Left lung (tissue), 10 donors: ENCODE results near the gene CAB39. TPM values are rescaled to one million over a fixed set of nuclear protein-coding genes. Genes with fewer than 3 reads are reported as not detected.

Experiments
- ATAC-seq: fragments of 200-7000 bp; cut with Tn5 transposase; one replicate; pipeline ENCODE4 v1.9.1; 2020; ENCODE audit warnings: moderate library complexity
- DNase-seq, 4 donors: peaks; one replicate each; pipeline ENCODE4 v3.0.0-alpha.2; 2013 to 2020
- H3K27ac ChIP-seq, 2 donors: fragments of 200-600 bp; sonication (generic) in 1 of 2; one replicate each; pipeline versions ENCODE4 v1.5.0 to v1.8.0; 2020 to 2021
- H3K27me3 ChIP-seq, 2 donors: fragments of 200-600 bp; sonication (generic) in 1 of 2; one replicate each; pipeline versions ENCODE4 v1.5.0 to v1.8.0; 2020 to 2021
- H3K36me3 ChIP-seq, 2 donors: fragments of 200-600 bp; sonication (generic) in 1 of 2; one replicate each; pipeline versions ENCODE4 v1.5.0 to v1.8.0; 2020 to 2021
- H3K4me1 ChIP-seq, 2 donors: fragments of 200-600 bp; one replicate each; pipeline ENCODE4 v1.8.0; 2021
- H3K4me3 ChIP-seq, 2 donors: fragments of 200-600 bp; sonication (generic) in 1 of 2; one replicate each; pipeline versions ENCODE4 v1.5.0 to v1.8.0; 2020 to 2021; ENCODE audit warnings: mild to moderate bottlenecking in 1 of 2
- H3K9me3 ChIP-seq, 2 donors: fragments of 200-600 bp; sonication (generic) in 1 of 2; one replicate each; pipeline versions ENCODE4 v1.5.0 to v1.8.0; 2020 to 2021
- intact Hi-C, 2 donors: fragments of 100-400 bp; cut with DNase I; formaldehyde crosslinking; loops; one replicate each; pipeline versions ENCODE4 v1.11.2 to v1.14.2; 2022
- polyA plus RNA-seq, 6 donors: library from polyadenylated mRNA; unstranded; fragments of 120-200 nt; gene quantifications; one replicate each; pipeline ENCODE4 v1.2.1, GENCODE V29; 2013; ENCODE audit not compliant: insufficient read length in 6 of 6
- total RNA-seq, 2 donors: library from RNA; stranded (reverse); fragmentation: NEBNext Ultra II Directional; extraction: Animal tissue kit (Norgen Biotek cat#: 25700); gene quantifications; one replicate each; pipeline ENCODE4 v1.2.1, GENCODE V29; 2021
- TF ChIP-seq, protein P1 (sequence below), 2 donors: fragments of 200-600 bp; sonication (generic) in 1 of 2; IDR thresholded peaks; one replicate each; pipeline versions ENCODE4 v1.5.0 to v1.8.0; 2021; ENCODE audit warnings: antibody characterized with exemption in 2 of 2
- donor health status: DM: no; HTN: yes; CAD: no.
- donor health status: DM: no; HTN: no; CAD: no.

CAB39 gene
- total and polyA plus RNA-seq, 8 donors = 52.9 to 86.5 (median 63.3) TPM

DNA sequence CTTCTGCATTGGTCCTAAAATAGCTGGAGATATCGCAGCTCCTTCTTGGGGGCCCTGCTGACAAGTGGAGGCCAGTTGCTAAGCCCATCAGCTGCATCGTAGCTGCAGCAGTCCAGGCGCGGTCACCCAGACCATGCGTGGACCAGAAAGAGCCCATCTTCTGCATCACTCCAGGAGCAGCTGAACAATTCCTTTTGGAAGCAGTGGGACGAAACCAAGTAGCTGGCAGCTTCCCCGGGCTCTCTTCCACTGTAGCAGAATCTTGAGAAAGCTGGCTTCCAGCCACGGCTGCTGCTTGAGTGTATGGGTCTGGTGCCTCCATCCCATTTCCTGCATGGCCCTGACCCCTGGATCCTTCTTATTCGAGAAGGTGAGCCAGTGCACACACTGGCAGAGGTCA lies 22.2 kb upstream of the CAB39 start:
- ATAC-seq (peak; percentile 85), DNase-seq (peak in 3 of 4 donors; percentile 22 to 80 (median 75))

DNA sequence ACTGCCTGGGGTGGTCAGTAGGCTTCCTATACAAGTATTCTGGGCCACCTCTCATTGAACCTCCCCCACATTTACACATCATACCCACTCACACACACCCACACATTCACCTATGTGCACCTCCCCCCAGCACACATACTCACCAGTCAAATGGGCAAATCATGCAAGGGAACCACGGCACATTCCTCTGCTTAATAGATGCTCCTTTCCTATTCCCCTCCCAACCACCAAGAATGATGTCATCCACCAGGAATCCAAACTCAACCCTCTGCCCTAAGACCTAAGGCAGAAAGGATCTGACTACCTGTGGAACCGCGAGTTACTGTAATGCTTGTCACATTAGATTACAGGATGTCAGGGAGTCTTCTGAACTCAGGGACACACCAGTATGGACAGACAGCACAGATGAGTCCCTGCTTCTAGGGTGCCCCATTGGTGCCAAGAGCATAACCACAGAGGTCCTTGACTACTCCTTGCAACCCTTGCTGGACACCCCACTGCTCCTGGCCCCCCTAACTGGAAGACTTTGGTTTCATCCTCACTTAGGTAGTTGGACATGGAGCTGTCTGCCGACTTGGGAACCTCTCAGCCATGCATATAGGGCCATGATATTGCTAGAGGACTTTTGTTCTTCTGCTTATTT lies 21.5 kb upstream of the CAB39 start:
- peak; percentile 63 for ATAC-seq
- Histone ChIP-seq H3K27ac (no peak overlapping the region), H3K36me3 (no peaks in the 10 kb centered on the region), H3K27me3 (no peaks in the 10 kb centered on the region), H3K4me3 (no peak overlapping the region), H3K4me1 (no peaks in the 10 kb centered on the region), H3K9me3 (no peaks in the 10 kb centered on the region)
- TF ChIP-seq, protein P1, sequence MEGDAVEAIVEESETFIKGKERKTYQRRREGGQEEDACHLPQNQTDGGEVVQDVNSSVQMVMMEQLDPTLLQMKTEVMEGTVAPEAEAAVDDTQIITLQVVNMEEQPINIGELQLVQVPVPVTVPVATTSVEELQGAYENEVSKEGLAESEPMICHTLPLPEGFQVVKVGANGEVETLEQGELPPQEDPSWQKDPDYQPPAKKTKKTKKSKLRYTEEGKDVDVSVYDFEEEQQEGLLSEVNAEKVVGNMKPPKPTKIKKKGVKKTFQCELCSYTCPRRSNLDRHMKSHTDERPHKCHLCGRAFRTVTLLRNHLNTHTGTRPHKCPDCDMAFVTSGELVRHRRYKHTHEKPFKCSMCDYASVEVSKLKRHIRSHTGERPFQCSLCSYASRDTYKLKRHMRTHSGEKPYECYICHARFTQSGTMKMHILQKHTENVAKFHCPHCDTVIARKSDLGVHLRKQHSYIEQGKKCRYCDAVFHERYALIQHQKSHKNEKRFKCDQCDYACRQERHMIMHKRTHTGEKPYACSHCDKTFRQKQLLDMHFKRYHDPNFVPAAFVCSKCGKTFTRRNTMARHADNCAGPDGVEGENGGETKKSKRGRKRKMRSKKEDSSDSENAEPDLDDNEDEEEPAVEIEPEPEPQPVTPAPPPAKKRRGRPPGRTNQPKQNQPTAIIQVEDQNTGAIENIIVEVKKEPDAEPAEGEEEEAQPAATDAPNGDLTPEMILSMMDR (IDR thresholded peaks at IDR 0.05) = no peak
- intact Hi-C loops = no loop called here
- DNase-seq = no peak

More for the DNA sequence above, 22.2 kb upstream of the CAB39 start:
- Histone ChIP-seq H3K4me3 (no peak overlapping the region), H3K36me3 (no peaks in the 10 kb centered on the region), H3K27me3 (no peaks in the 10 kb centered on the region), H3K27ac (no peak overlapping the region), H3K4me1 (no peaks in the 10 kb centered on the region), H3K9me3 (no peaks in the 10 kb centered on the region)
- intact Hi-C loops = no loop called here
- TF ChIP-seq, protein P1 (IDR thresholded peaks at IDR 0.05) = no peak

DNA sequence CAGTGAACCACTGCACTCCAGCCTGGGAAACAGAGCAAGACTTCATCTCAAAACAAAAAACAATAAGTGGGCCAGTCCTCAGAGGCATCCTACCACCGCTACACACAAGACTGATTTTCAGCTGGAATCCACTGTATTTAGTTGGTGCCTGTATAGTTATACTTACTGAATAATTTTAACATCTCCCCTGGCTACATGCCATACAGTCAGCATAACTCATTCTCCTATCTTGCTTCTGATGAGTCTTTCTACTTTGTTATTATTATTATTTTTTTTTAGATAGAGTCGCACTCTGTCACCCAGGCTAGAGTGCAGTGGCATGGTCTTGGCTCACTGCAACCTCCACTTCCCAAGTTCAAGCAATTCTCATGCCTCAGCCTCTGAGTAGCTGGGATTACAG lies 19.9 kb upstream of the CAB39 start:
- ATAC-seq (no peak), DNase-seq (no peak)
- TF ChIP-seq, protein P1 (IDR thresholded peaks at IDR 0.05) = no peak
- H3K4me1 ChIP-seq = no peaks in the 10 kb centered on the region
- H3K27ac ChIP-seq = no peak overlapping the region
- H3K27me3 ChIP-seq = no peaks in the 10 kb centered on the region
- H3K36me3 ChIP-seq = no peaks in the 10 kb centered on the region
- intact Hi-C loops = no loop called here
- no peak overlapping the region for H3K4me3 ChIP-seq
- no peaks in the 10 kb centered on the region for H3K9me3 ChIP-seq

DNA sequence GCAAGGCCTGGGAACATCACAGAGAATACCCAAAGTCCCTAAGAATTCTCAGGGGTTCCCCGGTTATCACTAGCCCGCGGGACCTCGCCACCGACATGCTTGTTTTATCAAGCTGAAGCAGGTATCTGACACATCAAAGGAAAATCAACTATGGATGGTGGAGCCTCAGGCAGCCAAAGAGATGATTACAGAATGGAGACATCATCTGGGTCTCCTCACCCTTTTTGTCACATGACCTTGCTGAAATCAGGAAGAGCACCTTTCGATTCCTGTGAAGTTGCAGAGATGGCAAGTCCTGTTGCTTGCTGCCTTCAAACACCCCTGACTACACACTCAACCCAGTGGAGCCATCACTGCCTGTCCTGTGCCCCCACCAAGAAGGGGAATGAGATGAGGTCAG lies 19.2 kb upstream of the CAB39 start:
- H3K27ac ChIP-seq = no peak overlapping the region
- DNase-seq (no peak), ATAC-seq (no peak)
- no peak overlapping the region for H3K4me3 ChIP-seq
- no peaks in the 10 kb centered on the region for H3K9me3 ChIP-seq
- no peaks in the 10 kb centered on the region for H3K4me1 ChIP-seq
- TF ChIP-seq, protein P1 (IDR thresholded peaks at IDR 0.05) = no peak
- H3K27me3 ChIP-seq = no peaks in the 10 kb centered on the region
- intact Hi-C loops = no loop called here
- H3K36me3 ChIP-seq = no peaks in the 10 kb centered on the region

DNA sequence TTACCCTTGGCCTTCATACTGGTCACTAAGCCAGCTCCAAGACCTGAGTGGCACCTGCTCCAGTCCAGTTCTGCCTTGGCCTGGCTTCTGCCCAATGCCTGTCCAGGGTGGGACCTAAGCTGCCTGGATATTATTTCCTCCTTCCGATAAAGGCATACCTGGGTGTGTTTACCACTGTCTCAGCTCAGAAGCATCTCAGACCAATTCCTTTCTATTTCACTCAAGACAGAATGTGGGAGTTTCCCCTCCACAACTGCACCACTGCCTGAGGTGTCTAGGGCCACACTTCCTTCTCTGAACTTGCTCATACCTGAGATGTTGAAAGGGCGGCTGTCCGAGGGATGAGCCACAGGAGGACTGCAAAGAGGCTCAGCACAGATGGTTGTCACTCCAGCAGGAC lies 18.4 kb upstream of the CAB39 start:
- Histone ChIP-seq H3K27me3 (no peaks in the 10 kb centered on the region), H3K36me3 (no peaks in the 10 kb centered on the region), H3K4me3 (no peak overlapping the region), H3K9me3 (no peaks in the 10 kb centered on the region), H3K27ac (no peak overlapping the region), H3K4me1 (no peaks in the 10 kb centered on the region)
- DNase-seq = no peak
- TF ChIP-seq, protein P1 (IDR thresholded peaks at IDR 0.05) = no peak
- ATAC-seq = no peak
- intact Hi-C loops = no loop called here
